Stimulated activated CD8-positive, alpha-beta memory T cell treated with anti-CD3 and anti-CD28 coated beads, Interleukin-12 subunit alpha, Interleukin-12 subunit beta, amount 100 ng/mL, for 24 hours (primary cell): ENCODE data around the gene SSNA1.

ENCODE experiments used
- DNase-seq: peaks from one replicate; pipeline ENCODE4 v3.0.0-alpha.2; 2020; ENCODE audit errors: extremely low read depth

Gene SSNA1

GRCh38 chr9:137219757-137220316 is 31.4 kb downstream of the SSNA1 start:
- DNase-seq = no peak

DNA sequence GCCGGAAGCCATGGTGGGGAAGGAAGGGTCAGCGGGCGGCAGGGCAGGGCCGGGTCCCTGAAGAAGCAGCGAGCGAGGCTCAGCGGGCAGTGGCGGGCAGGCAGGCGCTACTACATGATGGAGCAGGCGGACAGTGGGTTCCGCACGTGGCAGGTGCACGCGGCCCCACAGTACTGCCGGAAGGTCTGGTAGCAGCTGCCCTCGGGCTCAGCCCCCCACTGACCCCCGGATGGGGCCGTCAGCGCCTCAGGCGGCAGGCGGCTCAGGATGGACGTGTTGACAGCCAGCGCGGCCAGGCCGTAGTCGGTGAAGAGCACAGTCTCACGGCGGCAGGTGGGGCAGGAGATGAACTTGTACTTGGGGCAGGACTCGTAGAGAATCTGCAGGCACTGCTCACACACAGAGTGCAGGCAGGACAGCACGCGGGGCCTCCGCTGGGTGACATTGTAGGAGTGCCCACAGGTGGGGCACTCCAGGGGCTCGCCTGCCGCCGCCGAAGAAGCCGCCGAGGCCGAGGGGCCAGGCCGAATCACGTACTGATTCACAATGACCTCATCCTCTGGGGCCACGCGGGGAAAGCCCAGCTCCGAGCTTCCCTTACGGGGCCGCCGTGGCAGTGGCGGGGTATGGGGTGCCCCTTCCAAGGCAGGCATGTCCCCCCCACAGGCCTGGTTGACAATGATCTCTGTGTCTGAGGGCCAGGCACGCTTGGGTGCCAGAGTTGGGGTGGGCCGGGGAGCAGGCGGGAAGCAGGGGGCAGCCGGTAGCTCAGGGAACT is 32.0 kb downstream of the SSNA1 start:
- no peak for DNase-seq

DNA sequence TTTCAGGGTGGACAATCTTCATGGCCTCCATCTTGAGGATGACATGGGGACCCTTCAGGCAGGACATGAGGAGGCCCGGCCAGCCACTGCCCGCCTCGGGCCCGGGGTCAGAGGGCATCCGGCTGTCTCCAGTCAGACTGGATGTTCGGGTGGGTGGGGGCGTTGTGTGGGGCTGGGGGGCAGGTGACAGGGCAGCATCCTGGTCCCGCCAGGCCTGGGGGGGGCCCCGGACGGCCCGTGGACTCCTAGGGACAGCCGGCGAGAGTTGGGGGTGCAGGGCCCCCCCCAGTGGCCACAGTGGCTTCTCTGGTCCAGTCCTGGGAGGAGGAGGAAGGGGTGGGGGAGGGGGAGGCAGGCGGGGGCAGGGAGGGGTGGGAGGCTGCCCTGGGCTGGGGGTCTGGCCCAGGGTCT is 32.6 kb downstream of the SSNA1 start:
- no peak for DNase-seq

DNA sequence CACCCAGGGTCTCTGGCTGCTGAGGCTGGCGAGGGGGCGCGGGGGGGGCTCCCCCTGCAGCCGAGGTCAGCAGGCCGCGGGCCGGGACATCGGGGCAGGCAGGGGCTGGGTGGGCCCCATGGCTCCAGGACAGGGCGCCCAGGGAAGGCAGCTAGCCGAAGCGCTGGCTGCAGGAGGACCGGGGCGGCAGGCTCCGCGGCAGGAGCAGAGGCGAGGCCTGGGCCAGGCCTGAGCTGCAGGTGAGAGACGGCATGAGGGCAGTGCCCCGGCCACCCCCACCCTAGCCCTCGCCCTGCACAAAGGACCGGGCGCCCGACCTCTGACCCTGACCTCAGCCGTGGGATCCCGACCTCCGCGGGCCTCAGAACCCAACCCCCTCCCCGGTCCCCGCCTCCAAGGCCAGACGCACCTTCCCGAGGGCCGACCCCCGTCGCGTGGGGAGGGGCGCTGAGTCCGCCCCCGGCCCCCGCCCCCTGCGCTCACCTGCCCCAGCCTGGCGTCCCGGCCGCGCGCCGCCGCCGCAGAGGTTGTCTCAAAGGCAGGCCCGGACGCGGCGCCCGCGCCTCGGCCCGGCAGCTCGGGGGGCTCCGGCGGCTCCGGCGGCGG is 33.1 kb downstream of the SSNA1 start:
- no peak for DNase-seq

DNA sequence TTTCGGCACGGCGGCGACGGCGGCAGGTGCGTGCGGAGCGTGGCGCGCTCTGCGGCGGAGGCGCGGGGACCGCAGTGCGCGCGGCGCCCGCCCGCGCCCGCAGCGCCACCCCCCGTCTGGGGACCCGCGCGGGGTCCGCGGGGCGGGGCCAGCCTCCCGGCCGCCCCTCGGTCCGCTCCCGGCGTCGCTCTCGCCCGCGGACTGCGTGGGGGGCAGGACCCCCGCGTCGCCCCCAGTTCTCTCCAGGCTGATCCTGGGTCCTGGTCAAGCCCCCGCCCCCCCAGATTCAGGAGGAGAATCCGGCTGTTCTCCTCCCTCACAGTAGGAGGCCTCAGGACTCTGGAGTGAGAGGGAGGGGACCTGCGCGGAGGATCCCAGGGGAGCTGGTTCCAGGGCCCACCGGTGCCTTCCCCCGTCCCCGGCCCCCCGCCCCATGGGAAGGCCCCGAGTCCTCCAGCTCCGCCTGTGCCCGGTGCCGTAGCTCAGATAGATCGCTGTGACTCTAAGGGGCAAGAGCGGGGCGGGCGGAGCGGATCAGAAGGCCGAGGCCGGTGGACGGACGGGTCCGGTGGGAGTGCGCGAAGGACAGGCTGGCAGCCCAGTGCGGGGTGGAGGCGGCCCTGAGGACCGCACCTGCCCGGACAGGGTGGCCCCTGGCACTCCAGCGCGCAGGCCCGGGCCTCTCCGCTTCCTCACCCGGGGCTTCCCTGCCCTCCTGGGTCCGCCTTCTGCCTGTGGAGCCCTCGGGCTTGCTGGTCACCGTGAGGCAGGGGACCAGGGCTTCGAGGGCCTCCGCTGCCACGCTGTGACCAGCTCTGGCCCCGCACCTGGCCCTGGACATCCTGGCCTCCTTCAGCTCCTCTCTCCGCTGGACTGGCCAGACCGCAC is 34.0 kb downstream of the SSNA1 start, which contains the start of gene RNF208:
Gene RNF208 (minus strand): TSS at position 51 of the 888 bp plus-strand sequence. CDS start 1,028 bp downstream, outside the sequence.
- no peak for DNase-seq

DNA sequence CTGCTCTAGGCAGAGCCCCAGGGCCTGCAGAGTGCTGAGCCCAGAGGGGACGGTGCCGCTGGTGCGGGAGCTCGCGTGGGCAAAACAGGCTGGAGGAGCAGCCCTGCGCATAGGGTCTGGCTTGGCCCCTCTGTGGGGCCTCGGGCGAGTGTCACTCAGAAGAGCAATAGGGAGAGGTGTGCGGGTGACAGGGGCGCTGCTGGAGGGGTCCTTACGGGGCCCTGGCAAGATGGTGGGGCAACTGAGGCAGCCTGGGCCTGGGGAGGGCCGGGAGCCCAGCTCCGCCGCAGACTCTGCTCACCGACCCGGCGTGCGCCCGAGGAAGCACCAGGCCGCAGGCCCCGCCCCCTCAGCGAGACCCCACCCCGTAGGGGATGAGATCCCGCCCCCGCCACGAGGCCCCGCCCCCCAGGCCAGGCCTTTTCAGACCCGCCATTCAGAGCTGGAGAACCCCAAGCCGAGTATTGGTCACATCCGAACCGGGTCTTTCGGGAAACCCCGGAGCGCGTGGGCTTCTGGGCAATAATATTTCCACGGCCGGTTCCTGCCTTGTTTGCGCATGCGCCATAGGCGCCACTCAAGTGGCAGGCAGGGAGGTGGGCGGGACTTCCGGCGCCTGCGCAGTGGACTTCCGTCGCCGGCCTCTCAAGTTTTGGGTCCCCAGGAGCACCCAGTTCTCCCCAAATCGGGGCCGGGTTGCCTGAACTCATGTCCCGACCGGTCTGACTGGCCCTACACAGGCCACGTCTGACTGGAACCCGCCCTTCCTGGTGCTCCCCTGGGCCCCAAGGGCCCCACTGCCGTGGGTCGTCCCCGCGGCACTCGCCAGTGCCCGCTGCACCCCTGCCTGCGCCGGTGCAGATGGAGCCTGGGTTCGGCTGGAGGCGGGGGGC is 34.8 kb downstream of the SSNA1 start:
- DNase-seq = peak; percentile 94

DNA sequence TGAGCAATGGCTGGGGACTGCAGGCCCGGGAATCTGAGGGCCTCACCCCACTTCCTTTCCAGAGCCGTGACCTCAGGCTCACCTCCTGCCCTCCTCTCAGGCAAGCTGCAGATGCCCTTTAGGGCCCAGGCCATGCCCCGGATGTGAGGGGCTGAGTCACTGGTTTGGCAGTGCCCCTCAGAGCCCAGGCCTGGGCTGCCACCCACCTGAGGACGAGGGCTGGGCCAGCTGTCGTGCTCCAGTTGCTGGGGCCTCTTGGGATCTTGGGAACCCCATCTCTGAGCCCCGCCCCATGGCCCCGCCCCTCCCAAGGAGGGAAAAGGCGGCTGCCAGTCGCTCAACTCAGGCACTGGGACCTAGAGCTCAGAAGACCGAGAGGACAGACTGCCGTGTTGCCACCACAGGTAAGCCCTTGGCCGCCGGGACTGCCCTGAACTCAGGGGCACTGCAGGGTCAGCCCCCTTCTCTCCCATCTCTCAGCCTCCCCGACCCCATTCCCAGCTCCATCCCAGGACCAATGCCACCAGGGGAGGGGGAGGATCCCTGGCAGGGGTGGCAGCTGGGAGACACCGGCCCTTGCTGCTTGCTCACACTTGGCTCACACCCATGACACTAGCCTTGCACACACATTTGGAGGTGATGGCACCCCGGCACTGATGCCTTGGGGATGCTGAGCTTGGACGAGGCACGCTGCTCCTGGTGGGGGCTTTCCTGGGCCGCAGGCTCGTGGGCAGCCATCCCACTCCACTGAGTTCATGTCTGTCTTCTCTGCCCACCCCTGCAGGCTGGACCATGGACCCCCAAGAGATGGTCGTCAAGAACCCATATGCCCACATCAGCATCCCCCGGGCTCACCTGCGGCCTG is 36.6 kb downstream of the SSNA1 start, which contains the start of gene CYSRT1:
Gene CYSRT1 (plus strand): TSS at position 345 of the 865 bp plus-strand sequence. CDS start 448 bp downstream, at position 793.
- DNase-seq = no peak

DNA sequence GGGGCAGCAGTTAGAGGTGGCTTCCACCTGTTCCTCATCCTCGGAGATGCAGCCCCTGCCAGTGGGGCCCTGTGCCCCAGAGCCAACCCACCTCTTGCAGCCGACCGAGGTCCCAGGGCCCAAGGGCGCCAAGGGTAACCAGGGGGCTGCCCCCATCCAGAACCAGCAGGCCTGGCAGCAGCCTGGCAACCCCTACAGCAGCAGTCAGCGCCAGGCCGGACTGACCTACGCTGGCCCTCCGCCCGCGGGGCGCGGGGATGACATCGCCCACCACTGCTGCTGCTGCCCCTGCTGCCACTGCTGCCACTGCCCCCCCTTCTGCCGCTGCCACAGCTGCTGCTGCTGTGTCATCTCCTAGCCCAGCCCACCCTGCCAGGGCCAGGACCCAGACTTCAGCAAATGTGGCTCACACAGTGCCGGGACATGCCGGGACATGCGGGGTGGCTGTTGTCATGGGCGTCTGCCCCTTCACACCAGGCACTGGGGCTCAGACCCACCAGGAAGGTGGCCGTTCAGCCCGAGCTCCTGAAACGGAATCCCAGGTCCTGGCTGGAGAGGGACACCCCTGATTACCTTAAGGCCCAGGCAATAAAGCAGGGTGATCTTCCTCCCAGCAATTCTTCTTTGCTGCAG is 37.3 kb downstream of the SSNA1 start:
- DNase-seq = no peak

GRCh38 chr9:137226338-137227053 is 38.0 kb downstream of the SSNA1 start:
- no peak for DNase-seq

GRCh38 chr9:137227054-137227852 is 38.8 kb downstream of the SSNA1 start, which contains the start of gene RNF224:
Gene RNF224 (plus strand): TSS chr9:137227502. CDS start chr9:137228336, 834 bp downstream.
- peak; percentile 54 for DNase-seq

GRCh38 chr9:137227853-137228505 is 39.5 kb downstream of the SSNA1 start:
- no peak for DNase-seq

- DNase-seq = no peak
Observed at GRCh38 chr9:137228506-137228967, 40.1 kb downstream of the SSNA1 start.

DNA sequence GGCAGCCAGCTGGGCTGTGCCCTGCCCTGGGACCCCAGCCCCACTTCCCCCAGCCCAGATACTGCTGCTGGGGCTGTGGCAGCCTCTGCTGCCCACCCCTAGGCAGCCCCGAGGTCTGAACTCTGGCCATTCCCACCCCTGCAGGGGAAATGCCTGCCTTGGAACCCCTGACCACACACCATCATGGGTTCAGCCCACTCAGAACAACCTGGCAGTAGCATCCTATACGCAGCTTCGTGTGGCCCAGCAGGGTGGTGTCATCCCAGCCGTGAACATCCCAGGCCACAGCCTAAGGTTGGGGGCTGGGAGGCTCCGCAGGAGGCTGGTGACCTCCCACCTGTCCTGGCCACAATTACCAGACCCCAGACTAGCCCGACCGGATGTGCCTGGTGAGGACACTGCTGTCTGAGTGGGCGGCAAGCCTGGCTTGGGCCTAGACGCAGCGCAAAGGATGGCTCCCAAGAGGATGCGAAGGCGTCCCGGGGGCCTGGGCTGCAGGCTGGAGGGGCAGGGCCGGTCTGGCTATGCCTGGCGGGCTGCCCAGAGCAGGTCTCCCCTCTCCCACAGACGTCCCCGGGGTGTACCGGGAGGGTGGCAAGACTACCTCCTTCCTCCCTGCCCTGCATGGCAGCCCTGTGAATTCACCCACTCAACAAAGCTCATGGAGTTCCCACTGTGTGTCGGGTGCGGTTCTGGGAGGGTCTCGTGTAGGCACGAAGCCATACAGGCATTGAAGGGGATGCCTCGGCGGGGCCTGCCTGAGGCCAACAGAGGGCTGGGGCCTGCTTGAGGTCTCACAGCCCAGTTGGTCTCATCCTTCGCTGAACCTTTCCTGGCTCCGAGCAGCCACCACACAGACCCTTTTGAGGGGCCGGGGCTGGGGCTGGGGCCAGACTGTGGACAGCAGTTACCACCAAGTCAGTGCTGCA is 40.8 kb downstream of the SSNA1 start:
- DNase-seq = no peak

GRCh38 chr9:137229903-137230704 is 41.6 kb downstream of the SSNA1 start:
- DNase-seq = no peak
